ENCODE measurements around the gene CD300H.
"Not testable (repeated sequence)": the region's sequence is repeated elsewhere in the genome, so short reads cannot be mapped to it uniquely, and the experiment has no call there.

CD300H gene

GRCh38 chr17:74584292-74585060 is 17.2 kb upstream of the CD300H start:
- no peak for DNase-seq (ENCODE audit: low read depth)

DNA sequence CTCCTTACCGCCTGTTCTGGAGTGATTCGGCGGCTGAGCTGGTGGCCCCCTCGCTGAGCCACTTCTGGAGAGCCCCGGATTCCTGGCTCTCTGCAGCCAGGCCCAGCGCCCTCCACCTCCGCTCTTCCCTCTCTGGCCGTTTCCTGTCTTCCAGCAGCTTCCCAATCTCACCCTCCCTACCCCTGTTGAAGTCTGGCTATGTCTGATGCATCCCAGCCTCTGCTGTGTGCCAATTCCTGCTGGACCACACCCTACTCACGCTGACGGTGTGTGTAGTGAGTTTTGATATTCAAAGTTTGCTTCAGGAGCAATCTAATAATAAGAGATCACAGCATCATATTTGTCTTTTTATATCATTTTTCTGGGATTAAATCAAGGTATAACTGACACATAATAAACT is 15.3 kb upstream of the CD300H start:
- no peak for DNase-seq (ENCODE audit: low read depth)

DNA sequence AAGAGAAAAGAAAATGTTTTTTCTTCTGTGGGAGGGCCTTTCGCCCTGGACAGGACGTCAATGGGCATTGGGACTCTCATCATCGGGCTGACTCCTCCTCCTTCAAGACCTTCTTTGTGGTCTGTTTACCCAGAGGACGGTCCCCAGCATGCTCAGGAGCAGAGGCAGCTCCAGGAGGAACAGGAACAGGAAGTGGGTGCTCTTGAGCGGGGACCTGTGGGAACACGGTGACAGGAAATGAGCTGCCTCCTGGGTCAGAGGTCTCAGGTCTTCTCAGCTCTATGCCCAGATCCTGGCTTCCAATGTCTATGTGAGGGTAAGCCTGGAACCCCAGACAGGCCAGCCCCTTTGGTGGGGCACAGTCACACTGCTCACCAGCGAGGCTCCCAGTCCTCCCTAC is 12.6 kb upstream of the CD300H start:
- DNase-seq (ENCODE audit: low read depth): no peak

- DNase-seq (ENCODE audit: low read depth): no peak
Observed at GRCh38 chr17:74578979-74579378, 11.7 kb upstream of the CD300H start.

GRCh38 chr17:74574489-74575142 is 7.3 kb upstream of the CD300H start:
- DNase-seq (ENCODE audit: low read depth): no peak

- DNase-seq (ENCODE audit: low read depth): not testable (repeated sequence)
Observed at GRCh38 chr17:74573635-74574034, 6.3 kb upstream of the CD300H start.

DNA sequence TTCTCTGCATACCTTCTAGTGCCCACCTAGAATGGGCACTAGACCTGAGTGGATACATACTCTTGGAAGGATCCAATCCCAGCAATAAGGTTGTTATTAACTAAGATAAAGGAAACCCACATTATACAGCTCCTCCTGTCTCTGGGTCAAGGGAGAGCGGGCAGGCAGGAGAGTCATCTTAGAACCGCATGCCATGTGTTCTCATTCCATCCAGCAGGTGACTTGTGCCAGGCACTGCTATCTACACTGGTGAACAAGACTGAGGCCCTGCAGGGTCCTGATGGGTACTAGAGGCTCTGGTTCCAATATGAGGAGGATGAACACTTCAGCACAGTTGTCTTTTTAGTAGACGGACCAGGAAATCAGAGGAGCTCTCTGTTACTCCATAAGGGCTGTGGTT is 5.9 kb upstream of the CD300H start:
- DNase-seq (ENCODE audit: low read depth): no peak

DNA sequence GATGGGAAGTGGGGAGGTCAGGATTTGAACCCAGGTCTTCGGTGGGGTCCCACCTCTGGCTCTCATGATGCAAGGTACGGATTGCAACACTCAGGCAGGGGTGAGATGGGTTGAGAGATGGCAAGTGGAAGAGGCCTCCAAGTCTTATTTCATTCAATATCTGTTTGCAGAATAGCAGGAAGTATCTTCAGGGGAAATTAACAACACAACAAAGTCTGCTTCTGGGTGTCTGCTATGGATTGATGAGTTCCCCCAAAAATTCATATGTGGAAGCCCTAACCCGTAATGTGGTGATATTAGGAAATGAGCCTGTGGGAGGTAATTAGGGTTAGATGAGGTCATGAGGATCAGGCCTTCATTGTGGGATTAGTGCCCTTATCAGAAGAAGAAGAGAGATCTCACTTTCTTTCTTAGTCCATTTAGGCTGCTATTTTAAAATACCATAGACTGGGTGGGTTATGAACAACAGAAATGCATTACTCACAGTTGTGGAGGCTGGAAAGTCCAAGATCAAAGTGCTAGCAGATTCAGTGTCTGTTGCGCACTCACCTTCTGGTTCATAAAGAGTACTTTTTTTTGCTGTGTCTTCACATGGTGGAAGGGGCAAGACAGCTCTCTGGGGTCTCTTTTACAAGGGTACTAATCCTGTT is 4.4 kb upstream of the CD300H start:
- DNase-seq (ENCODE audit: low read depth): no peak

- no peak for DNase-seq (ENCODE audit: low read depth)
Observed at GRCh38 chr17:74569020-74570003, 2.0 kb upstream of the CD300H start.

- no peak for DNase-seq (ENCODE audit: low read depth)
Observed at GRCh38 chr17:74568106-74568873, 981 bp upstream of the CD300H start.

DNA sequence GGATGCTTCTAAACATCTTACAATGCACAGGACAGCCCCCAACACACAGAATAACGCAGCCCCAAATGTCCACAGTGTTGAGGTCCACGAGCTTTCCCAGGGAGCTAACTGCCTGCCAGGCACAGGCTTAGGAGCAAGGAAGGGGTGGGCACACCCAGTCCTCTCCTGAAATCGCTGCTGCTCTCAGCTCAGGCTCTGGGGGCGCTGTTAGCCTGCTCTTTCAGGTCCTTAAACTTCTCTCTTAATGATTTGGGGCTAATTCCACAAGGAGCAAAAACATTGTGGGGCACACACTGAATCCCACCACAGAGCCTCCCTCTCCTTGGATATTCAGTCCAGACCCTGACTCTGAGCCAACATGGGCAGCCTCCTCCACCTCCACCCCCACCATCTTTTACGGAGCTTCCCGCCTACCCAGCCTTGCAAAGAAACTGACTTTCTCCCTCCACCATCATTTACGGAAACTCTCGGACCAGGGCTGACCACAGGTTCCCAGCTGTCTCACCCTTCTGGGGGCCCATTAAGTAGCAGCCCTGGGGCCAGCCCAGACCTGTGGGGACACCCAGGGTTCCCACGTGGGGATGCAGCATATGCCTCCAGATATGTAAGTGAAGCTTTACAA is 1.1 kb downstream of the CD300H start:
- no peak for DNase-seq (ENCODE audit: low read depth)

- DNase-seq (ENCODE audit: low read depth): no peak
Observed at GRCh38 chr17:74565126-74565525, 2.2 kb downstream of the CD300H start.

DNA sequence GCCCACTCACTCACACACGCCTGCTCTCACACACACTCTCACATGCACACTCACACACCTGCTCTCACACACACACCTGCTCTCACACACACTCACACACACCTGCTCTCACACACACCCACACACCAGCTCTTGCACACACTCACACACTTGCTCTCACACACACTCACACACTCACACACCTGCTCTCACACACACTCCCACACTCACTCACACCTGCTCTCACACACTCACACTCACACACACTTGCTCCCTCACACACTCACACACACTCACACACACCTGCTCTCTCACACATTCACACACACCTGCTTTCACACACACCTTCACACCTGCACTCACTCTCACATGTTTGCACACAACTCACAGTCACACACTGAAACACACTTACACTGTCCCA is 4.0 kb downstream of the CD300H start:
- no peak for DNase-seq (ENCODE audit: low read depth)

DNA sequence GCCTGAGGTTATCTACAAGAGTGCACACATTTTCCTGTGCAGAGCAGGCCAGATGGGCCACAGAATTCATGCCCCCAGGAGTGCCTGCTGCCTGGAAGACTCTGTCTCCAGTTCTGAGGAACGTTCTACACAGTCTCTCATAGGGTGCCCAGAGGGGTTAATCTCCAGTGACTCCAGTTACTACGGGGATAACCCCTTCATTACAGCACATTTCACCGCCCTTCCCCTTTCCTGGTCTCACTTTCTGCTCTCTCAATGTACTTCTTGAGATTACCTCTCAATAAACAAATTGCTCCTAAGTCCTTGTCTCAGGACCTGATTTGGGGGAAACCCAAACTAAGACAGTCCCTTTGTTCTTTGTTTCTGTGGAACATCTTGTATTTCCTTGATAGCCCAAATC is 5.7 kb downstream of the CD300H start:
- DNase-seq (ENCODE audit: low read depth): no peak

- no peak for DNase-seq (ENCODE audit: low read depth)
Observed at GRCh38 chr17:74558882-74559519, 8.3 kb downstream of the CD300H start.

GRCh38 chr17:74558402-74558801 is 8.9 kb downstream of the CD300H start:
- DNase-seq (ENCODE audit: low read depth): not testable (repeated sequence)

- no peak for DNase-seq (ENCODE audit: low read depth)
Observed at GRCh38 chr17:74555427-74555940, 11.8 kb downstream of the CD300H start.

DNA sequence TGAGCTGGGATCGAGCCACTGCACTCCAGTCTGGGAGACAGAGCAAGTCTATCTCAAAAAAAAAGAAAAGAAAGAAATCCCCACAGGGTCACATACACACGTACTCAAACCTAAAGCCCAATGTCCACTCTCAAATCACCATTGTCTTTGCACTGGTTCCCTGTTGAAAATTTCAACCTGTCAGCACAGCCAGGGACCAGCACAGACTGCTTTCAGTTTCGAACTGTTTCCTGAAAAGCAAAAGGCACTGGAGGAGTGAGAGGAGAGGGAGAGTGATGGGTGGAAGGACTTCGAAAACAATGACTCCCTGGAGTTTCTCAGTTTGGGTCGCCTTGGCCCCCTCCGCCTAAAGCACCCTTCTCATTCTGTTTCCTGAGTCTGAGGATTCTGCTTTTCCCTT is 12.4 kb downstream of the CD300H start:
- no peak for DNase-seq (ENCODE audit: low read depth)

- no peak for DNase-seq (ENCODE audit: low read depth)
Observed at GRCh38 chr17:74552037-74552436, 15.3 kb downstream of the CD300H start.

GRCh38 chr17:74550602-74551001 is 16.7 kb downstream of the CD300H start:
- DNase-seq (ENCODE audit: low read depth): no peak
